Prostate gland (tissue), 2 donors: ENCODE results near the gene AGPS. TPM values are rescaled to one million over a fixed set of nuclear protein-coding genes. Genes with fewer than 3 reads are reported as not detected.

ENCODE experiments used
- DNase-seq: peaks from one replicate; pipeline ENCODE4 v3.0.0-alpha.2; 2019; ENCODE audit warnings: low spot score
- H3K27ac ChIP-seq, 2 donors: fragments of 200-600 bp; sonication (generic); 2 replicates each; pipeline ENCODE4 v1.5.1; 2017 to 2019
- H3K27me3 ChIP-seq: fragments of 200-600 bp; sonication (generic); replicated peaks from 2 replicates; pipeline ENCODE4 v1.5.1; 2019; ENCODE audit not compliant: insufficient read depth
- H3K36me3 ChIP-seq, 2 donors: fragments of 200-600 bp; sonication (generic); 1 replicate in 1 of 2; 2 replicates in 1 of 2; pipeline versions ENCODE4 v1.5.1 to v1.8.1; 2017 to 2019
- H3K4me1 ChIP-seq: fragments of 200-600 bp; sonication (generic); replicated peaks from 2 replicates; pipeline ENCODE4 v1.5.1; 2019
- H3K4me3 ChIP-seq, 2 donors: fragments of 200-600 bp; sonication (generic); 2 replicates each; pipeline ENCODE4 v1.5.1; 2017 to 2019
- H3K9me3 ChIP-seq: fragments of 200-600 bp; sonication (generic); 2 replicates; pipeline ENCODE4 v1.5.1; 2017
- CTCF ChIP-seq, 4 experiments: fragments of 200-600 bp in 2 of 4; fragments of 450-650 bp in 2 of 4; sonication (generic) in 2 of 4; IDR thresholded peaks; 1 replicate in 3 of 4; 2 replicates in 1 of 4; pipeline ENCODE4 v1.5.1; 2016 to 2019; ENCODE audit warnings: antibody characterized with exemption in 4 of 4, mild to moderate bottlenecking in 2 of 4, moderate library complexity in 2 of 4
- POLR2A ChIP-seq: fragments of 450-650 bp; IDR thresholded peaks from one replicate; pipeline ENCODE4 v1.6.1; 2016; ENCODE audit warnings: antibody characterized with exemption, mild to moderate bottlenecking
- POLR2AphosphoS5 ChIP-seq: sonication (generic); formaldehyde crosslinking; IDR thresholded peaks from one replicate; pipeline ENCODE4 v1.6.1; 2017; ENCODE audit warnings: antibody characterized with exemption
- WGBS: methylation state at CpG from one replicate; pipeline ENCODE4 v1.1.5; 2018; 5-methylcytosine and 5-hydroxymethylcytosine counted together
- intact Hi-C: fragments of 100-400 bp; cut with DNase I; formaldehyde crosslinking; loops from one replicate; pipeline ENCODE4 v1.14.2; 2022
- total RNA-seq, 2 donors: library from RNA; depleted of rRNA; stranded (reverse); fragments of >200 nt; gene quantifications; one replicate each; pipeline ENCODE4 v1.1.0, GENCODE V29; 2016

AGPS gene
- total RNA-seq, 2 donors from 2014 or later, result 17.2 to 50.3 TPM

- H3K9me3 ChIP-seq, result no peaks in the 10 kb centered on the region
- WGBS, result 78% methylated on average over 3 of the region's 3 CpGs
- intact Hi-C loops, result no loop called here
- TF ChIP-seq POLR2A, result no peak
- TF ChIP-seq CTCF (IDR thresholded peaks at IDR 0.05), result no peak
- no peak for TF ChIP-seq POLR2AphosphoS5
- H3K4me3 ChIP-seq, result no peak overlapping the region
- DNase-seq, result no peak
- H3K36me3 ChIP-seq, result no peaks in the 10 kb centered on the region
- no peaks in the 10 kb centered on the region for H3K27me3 ChIP-seq
- no peak overlapping the region for H3K27ac ChIP-seq
- no peaks in the 10 kb centered on the region for H3K4me1 ChIP-seq
Measured at GRCh38 chr2:177523781-177524180, 131.2 kb downstream of the AGPS start.

- intact Hi-C loops, result no loop called here
- DNase-seq, result no peak
- no peaks in the 10 kb centered on the region for H3K4me1 ChIP-seq
- H3K36me3 ChIP-seq, result no peaks in the 10 kb centered on the region
- no peak for TF ChIP-seq CTCF (IDR thresholded peaks at IDR 0.05)
- H3K4me3 ChIP-seq, result no peak overlapping the region
- no peak overlapping the region for H3K27ac ChIP-seq
- no peaks in the 10 kb centered on the region for H3K27me3 ChIP-seq
- 84% methylated on average over 3 of the region's 3 CpGs for WGBS
- no peaks in the 10 kb centered on the region for H3K9me3 ChIP-seq
Measured at GRCh38 chr2:177525351-177525924, 132.9 kb downstream of the AGPS start.

- no peaks in the 10 kb centered on the region for H3K27me3 ChIP-seq
- H3K4me3 ChIP-seq, result no peak overlapping the region
- no peaks in the 10 kb centered on the region for H3K9me3 ChIP-seq
- H3K27ac ChIP-seq, result no peak overlapping the region
- no peaks in the 10 kb centered on the region for H3K4me1 ChIP-seq
- no peak for DNase-seq
- TF ChIP-seq POLR2A (no peak), CTCF (IDR thresholded peaks at IDR 0.05) (no peak), POLR2AphosphoS5 (no peak)
- no peaks in the 10 kb centered on the region for H3K36me3 ChIP-seq
- intact Hi-C loops, result no loop called here
Measured at GRCh38 chr2:177528351-177528933, 135.9 kb downstream of the AGPS start.

GRCh38 chr2:177529166-177529565 lies 136.6 kb downstream of the AGPS start:
- intact Hi-C loops, result no loop called here
- no peak overlapping the region for H3K4me3 ChIP-seq
- H3K9me3 ChIP-seq, result no peaks in the 10 kb centered on the region
- no peaks in the 10 kb centered on the region for H3K36me3 ChIP-seq
- 100% methylated on average over 3 of the region's 3 CpGs for WGBS
- TF ChIP-seq POLR2AphosphoS5, result no peak
- TF ChIP-seq CTCF (IDR thresholded peaks at IDR 0.05), result no peak
- TF ChIP-seq POLR2A, result no peak
- no peaks in the 10 kb centered on the region for H3K4me1 ChIP-seq
- H3K27ac ChIP-seq, result no peak overlapping the region
- DNase-seq, result no peak
- no peaks in the 10 kb centered on the region for H3K27me3 ChIP-seq

GRCh38 chr2:177530561-177530960 lies 138.0 kb downstream of the AGPS start:
- H3K9me3 ChIP-seq, result no peaks in the 10 kb centered on the region
- H3K4me3 ChIP-seq, result no peak overlapping the region
- no peak for DNase-seq
- H3K36me3 ChIP-seq, result no peaks in the 10 kb centered on the region
- TF ChIP-seq CTCF (IDR thresholded peaks at IDR 0.05), result no peak
- H3K27me3 ChIP-seq, result no peaks in the 10 kb centered on the region
- intact Hi-C loops, result no loop called here
- no peak overlapping the region for H3K27ac ChIP-seq
- H3K4me1 ChIP-seq, result no peaks in the 10 kb centered on the region
